ENCODE results near the gene ALG11.
A peak's percentile ranks its signal among the peaks of the same experiment; 100 is the strongest.

Gene ALG11

DNA sequence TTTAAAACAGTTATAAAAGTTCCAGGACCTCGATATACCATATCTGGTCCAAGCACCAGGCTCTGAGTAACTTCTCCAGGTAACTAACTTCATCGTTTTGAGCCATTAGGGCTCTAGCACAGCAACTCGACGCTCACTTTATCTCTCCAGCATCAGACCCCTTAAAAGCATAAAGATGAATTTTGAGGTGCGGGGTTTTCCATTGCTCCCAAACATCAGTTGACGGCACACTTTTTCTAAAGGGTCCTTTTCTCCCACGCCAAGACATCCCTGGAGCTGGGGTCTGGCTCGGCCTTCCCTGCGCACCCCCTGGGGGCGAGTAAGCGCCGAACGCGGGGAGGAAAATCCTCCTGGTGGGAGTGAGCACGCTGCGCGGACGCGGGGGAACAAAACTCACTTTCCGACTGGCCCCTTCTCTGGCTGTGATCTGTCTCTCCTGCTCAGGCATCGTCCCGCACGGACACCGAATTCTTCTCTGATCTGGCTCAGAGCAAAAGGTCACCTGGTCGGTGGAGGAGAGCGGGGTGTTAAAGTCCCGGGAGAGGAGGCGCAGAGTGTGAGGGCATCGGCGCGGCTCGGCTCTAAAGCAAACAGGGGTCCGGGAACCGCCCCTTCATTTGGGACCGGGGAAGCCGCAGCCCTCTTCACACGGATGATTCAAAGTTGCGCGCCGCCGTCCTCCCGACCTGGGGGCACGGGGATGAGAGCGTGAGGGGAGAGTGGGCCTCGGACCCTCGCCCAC lies 1.1 kb upstream of the ALG11 start, which contains the start of gene ATP7B:
ATP7B (minus strand) TSS at position 561 of the 742 bp plus-strand sequence; CDS start at position 448, 113 bp downstream.
- DNase-seq (ENCODE audit: low read depth), result no peak
- peak within 1 kb of the TSS; percentile 72 for H3K4me3 ChIP-seq (ENCODE audit: control insufficient read depth, low read depth, low read length)
- TF ChIP-seq, protein P1, sequence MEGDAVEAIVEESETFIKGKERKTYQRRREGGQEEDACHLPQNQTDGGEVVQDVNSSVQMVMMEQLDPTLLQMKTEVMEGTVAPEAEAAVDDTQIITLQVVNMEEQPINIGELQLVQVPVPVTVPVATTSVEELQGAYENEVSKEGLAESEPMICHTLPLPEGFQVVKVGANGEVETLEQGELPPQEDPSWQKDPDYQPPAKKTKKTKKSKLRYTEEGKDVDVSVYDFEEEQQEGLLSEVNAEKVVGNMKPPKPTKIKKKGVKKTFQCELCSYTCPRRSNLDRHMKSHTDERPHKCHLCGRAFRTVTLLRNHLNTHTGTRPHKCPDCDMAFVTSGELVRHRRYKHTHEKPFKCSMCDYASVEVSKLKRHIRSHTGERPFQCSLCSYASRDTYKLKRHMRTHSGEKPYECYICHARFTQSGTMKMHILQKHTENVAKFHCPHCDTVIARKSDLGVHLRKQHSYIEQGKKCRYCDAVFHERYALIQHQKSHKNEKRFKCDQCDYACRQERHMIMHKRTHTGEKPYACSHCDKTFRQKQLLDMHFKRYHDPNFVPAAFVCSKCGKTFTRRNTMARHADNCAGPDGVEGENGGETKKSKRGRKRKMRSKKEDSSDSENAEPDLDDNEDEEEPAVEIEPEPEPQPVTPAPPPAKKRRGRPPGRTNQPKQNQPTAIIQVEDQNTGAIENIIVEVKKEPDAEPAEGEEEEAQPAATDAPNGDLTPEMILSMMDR (IDR thresholded peaks at IDR 0.05; ENCODE audit: control insufficient read depth, insufficient read depth, low read depth, low read length, missing control alignments), result peak; percentile 23

DNA sequence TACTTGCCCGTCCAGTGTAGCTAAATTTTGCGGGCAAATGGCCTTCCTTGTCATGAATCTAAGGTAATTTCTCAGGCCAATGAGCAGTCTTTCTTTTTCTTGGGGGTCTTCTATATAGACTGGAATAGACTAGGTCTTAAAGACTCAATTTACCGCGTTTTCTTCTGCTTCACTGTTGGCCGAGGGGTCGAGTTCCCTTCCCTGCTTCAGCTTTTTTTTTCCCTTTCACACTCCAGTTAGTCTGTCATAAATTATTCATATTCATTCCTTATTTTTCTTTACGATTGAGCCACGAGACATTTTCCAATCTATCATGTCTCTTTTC lies 276 bp downstream of the ALG11 start:
- H3K4me3 ChIP-seq (ENCODE audit: control insufficient read depth, low read depth, low read length), result peak overlapping the region; percentile 72
- TF ChIP-seq, protein P1 (IDR thresholded peaks at IDR 0.05; ENCODE audit: control insufficient read depth, insufficient read depth, low read depth, low read length, missing control alignments), result no peak
- no peak for DNase-seq (ENCODE audit: low read depth)

DNA sequence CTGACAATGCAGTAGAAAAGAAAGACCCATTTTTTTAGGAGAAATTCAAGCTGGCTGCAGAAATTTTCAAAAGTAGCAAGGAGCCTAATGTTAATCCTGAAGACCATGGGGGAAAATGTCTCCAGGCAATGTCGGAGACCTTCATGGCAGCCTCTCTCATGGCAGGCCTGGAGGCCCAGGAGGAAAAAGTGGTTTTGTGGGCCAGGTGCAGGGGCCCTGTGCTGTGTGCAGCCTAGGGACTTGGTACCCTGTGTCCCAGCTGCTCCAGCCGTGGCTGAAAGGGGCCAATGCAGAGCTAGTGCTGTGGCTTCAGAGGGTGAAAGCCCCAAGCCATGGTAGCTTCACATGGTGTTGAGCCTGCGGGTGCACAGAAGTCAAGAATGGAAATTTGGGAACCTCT lies 4.1 kb downstream of the ALG11 start:
- no peak overlapping the region for H3K4me3 ChIP-seq (ENCODE audit: control insufficient read depth, low read depth, low read length)
- TF ChIP-seq, protein P1 (IDR thresholded peaks at IDR 0.05; ENCODE audit: control insufficient read depth, insufficient read depth, low read depth, low read length, missing control alignments), result no peak
- no peak for DNase-seq (ENCODE audit: low read depth)

DNA sequence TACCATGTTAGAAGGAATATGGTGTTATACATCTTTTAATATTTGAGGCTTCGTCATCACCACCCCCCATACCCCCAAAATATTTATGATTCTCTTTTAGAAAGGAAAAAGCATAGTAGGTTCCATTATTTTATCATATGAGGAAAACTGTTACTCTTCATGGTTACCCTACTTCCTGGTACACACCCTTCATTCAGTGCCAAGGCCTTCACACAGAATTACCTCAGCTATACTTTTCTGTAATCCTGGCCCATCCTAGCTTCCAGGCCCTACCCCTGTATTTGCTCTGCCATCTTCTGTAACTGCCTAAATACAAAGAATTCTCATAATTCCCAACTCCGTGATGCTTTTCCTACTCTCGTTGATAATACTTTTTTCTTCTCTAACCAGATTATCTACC lies 8.0 kb downstream of the ALG11 start:
- TF ChIP-seq, protein P1 (IDR thresholded peaks at IDR 0.05; ENCODE audit: control insufficient read depth, insufficient read depth, low read depth, low read length, missing control alignments), result no peak
- no peak overlapping the region for H3K4me3 ChIP-seq (ENCODE audit: control insufficient read depth, low read depth, low read length)
- DNase-seq (ENCODE audit: low read depth), result no peak

DNA sequence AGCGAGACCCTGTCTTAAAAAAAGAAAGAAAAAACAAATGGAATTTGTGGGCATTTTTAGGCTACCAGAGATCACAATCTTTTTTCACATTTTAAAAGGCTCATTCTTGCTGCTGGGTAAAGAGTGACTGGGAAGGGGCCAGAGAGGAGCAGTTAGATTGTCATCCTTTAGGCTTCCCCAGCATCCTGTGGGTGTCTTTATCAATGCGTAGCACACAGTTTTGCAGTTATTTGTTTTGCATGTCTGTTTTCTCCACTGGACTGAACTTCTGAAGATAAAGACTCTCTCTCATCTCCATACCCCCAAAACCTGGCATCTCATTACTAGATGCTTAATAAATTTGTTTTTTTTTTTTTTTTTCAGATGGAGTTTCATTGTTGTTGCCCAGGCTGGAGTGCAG lies 10.2 kb downstream of the ALG11 start:
- DNase-seq (ENCODE audit: low read depth), result no peak
- TF ChIP-seq, protein P1 (IDR thresholded peaks at IDR 0.05; ENCODE audit: control insufficient read depth, insufficient read depth, low read depth, low read length, missing control alignments), result no peak
- H3K4me3 ChIP-seq (ENCODE audit: control insufficient read depth, low read depth, low read length), result no peak overlapping the region

DNA sequence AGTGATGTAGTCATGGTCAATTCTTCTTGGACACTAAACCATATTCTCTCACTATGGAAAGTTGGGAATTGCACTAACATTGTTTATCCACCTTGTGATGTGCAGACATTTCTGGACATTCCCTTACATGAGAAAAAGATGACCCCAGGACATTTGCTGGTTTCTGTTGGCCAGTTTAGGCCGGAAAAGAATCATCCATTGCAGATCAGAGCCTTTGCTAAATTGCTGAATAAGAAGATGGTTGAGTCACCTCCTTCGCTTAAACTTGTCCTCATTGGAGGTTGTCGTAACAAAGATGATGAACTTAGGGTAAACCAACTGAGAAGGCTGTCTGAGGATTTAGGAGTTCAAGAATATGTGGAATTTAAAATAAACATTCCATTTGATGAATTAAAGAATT lies 12.3 kb downstream of the ALG11 start, which contains the start of gene UTP14C:
UTP14C (plus strand) TSS at position 211 of the 400 bp plus-strand sequence. CDS start 4,114 bp downstream, outside the sequence.
- DNase-seq (ENCODE audit: low read depth), result no peak
- TF ChIP-seq, protein P1 (IDR thresholded peaks at IDR 0.05; ENCODE audit: control insufficient read depth, insufficient read depth, low read depth, low read length, missing control alignments), result no peak
- H3K4me3 ChIP-seq (ENCODE audit: control insufficient read depth, low read depth, low read length), result no peak within 1 kb of the TSS
